ENCODE data around the gene GOLGA8B.
"Not testable (repeated sequence)": the region's sequence is repeated elsewhere in the genome, so short reads cannot be mapped to it uniquely, and the experiment has no call there.

Gene GOLGA8B, protein sequence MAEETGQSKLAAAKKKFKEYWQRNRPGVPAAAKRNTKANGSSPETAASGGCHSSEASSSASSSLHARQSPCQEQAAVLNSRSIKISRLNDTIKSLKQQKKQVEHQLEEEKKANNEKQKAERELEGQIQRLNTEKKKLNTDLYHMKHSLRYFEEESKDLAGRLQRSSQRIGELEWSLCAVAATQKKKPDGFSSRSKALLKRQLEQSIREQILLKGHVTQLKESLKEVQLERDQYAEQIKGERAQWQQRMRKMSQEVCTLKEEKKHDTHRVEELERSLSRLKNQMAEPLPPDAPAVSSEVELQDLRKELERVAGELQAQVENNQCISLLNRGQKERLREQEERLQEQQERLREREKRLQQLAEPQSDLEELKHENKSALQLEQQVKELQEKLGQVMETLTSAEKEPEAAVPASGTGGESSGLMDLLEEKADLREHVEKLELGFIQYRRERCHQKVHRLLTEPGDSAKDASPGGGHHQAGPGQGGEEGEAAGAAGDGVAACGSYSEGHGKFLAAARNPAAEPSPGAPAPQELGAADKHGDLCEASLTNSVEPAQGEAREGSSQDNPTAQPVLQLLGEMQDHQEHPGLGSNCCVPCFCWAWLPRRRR

DNA sequence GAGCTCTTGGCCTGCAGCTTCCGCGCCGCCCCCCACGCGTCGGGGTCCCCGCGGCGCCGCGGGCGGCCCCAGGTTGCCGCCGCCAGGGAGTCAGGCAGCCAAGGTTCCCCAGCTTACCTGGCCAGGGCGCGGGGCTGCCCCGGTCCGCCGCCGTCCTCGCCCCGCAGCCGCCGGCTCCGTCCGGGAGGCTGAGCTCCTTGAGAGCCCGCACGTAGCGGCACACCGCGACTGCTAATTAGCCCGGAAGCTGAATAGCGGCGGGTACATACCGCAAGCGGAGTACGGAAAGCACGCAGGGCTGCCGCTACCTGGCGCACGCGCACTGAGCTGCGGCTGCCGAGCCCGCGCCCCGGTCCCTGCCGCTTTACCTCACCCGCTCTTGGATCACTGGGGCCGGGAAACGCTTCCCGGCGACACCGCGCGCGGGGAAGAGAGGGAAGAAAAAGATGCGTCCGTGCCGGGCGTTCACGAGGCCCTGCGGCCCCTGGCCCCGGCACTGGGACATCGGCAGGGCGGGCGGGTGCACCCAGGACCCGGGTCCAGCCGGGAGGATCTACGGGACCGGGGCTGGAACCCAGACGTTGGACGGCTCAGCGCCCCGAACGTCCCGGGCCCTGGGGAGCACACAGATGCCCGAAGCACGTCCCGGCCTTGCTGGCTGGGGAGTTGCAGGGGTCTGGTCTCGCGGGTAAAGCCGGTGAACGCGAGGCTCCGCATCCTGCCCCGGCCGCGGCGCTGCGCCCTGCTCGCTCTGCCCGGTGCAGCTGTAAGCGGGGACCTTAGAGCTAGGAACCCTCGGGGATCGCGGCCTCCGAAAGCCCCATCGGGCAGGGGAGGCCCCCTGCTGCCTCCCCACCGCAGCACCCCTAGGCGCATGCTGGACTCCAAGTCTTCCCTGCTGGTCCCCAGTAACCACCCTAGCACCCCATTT, at the start of gene GOLGA8B:
GOLGA8B (minus strand) TSS at position 253 of the 931 bp plus-strand sequence. CDS start 47,739 bp downstream, outside the sequence.
- TF ChIP-seq, protein P1, sequence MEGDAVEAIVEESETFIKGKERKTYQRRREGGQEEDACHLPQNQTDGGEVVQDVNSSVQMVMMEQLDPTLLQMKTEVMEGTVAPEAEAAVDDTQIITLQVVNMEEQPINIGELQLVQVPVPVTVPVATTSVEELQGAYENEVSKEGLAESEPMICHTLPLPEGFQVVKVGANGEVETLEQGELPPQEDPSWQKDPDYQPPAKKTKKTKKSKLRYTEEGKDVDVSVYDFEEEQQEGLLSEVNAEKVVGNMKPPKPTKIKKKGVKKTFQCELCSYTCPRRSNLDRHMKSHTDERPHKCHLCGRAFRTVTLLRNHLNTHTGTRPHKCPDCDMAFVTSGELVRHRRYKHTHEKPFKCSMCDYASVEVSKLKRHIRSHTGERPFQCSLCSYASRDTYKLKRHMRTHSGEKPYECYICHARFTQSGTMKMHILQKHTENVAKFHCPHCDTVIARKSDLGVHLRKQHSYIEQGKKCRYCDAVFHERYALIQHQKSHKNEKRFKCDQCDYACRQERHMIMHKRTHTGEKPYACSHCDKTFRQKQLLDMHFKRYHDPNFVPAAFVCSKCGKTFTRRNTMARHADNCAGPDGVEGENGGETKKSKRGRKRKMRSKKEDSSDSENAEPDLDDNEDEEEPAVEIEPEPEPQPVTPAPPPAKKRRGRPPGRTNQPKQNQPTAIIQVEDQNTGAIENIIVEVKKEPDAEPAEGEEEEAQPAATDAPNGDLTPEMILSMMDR (IDR thresholded peaks at IDR 0.05; ENCODE audit: poor library complexity, severe bottlenecking), result no peak
- Histone ChIP-seq H3K27ac (ENCODE audit: poor library complexity, severe bottlenecking) (peak within 1 kb of the TSS; percentile 60), H3K4me3 (ENCODE audit: severe bottlenecking) (peak within 1 kb of the TSS; percentile 75), H3K27me3 (ENCODE audit: insufficient read depth, poor library complexity, severe bottlenecking) (no peaks in the 10 kb centered on the region), H3K36me3 (ENCODE audit: low read depth) (no peaks in the 10 kb centered on the region), H3K4me1 (ENCODE audit: insufficient read depth, poor library complexity, severe bottlenecking) (peaks cover 9% of the 10 kb centered on the region), H3K9me3 (ENCODE audit: severe bottlenecking) (no peaks in the 10 kb centered on the region)
- peak; percentile 88 for DNase-seq (ENCODE audit: low spot score)
- ATAC-seq (ENCODE audit: low read depth), result peak; percentile 74

GRCh38 chr15:34633165-34633564, 49.7 kb upstream of the GOLGA8B start:
- not testable (repeated sequence) for H3K27ac ChIP-seq (ENCODE audit: poor library complexity, severe bottlenecking); H3K4me3 ChIP-seq (ENCODE audit: severe bottlenecking); H3K36me3 ChIP-seq (ENCODE audit: low read depth); H3K9me3 ChIP-seq (ENCODE audit: severe bottlenecking); H3K27me3 ChIP-seq (ENCODE audit: insufficient read depth, poor library complexity, severe bottlenecking); ATAC-seq (ENCODE audit: low read depth); DNase-seq (ENCODE audit: low spot score)
- peaks cover 12% of the 10 kb centered on the region for H3K4me1 ChIP-seq (ENCODE audit: insufficient read depth, poor library complexity, severe bottlenecking)

- no peaks in the 10 kb centered on the region for H3K27me3 ChIP-seq (ENCODE audit: insufficient read depth, poor library complexity, severe bottlenecking)
- no peaks in the 10 kb centered on the region for H3K9me3 ChIP-seq (ENCODE audit: severe bottlenecking)
- 0 out of 2 replicates have a peak, but pooled peaks cover 5% of the 10 kb centered on the region for H3K36me3 ChIP-seq (ENCODE audit: low read depth)
- H3K4me3 ChIP-seq (ENCODE audit: severe bottlenecking), result no peak overlapping the region
- ATAC-seq (ENCODE audit: low read depth) (peak; percentile 99), DNase-seq (ENCODE audit: low spot score) (no peak)
- peak overlapping the region; percentile 46 for H3K27ac ChIP-seq (ENCODE audit: poor library complexity, severe bottlenecking)
- TF ChIP-seq, protein P1 (IDR thresholded peaks at IDR 0.05; ENCODE audit: poor library complexity, severe bottlenecking), result no peak
- peaks cover 19% of the 10 kb centered on the region for H3K4me1 ChIP-seq (ENCODE audit: insufficient read depth, poor library complexity, severe bottlenecking)
These were observed 45.2 kb upstream of the GOLGA8B start for GRCh38 chr15:34628577-34629152.

GRCh38 chr15:34625007-34625406, 41.6 kb upstream of the GOLGA8B start:
- H3K9me3 ChIP-seq (ENCODE audit: severe bottlenecking), result no peaks in the 10 kb centered on the region
- H3K4me1 ChIP-seq (ENCODE audit: insufficient read depth, poor library complexity, severe bottlenecking), result peaks cover 19% of the 10 kb centered on the region
- TF ChIP-seq, protein P1 (IDR thresholded peaks at IDR 0.05; ENCODE audit: poor library complexity, severe bottlenecking), result no peak
- H3K36me3 ChIP-seq (ENCODE audit: low read depth), result 0 out of 2 replicates have a peak, but pooled peaks cover 5% of the 10 kb centered on the region
- peak overlapping the region; percentile 13 for H3K27ac ChIP-seq (ENCODE audit: poor library complexity, severe bottlenecking)
- no peak overlapping the region for H3K4me3 ChIP-seq (ENCODE audit: severe bottlenecking)
- no peaks in the 10 kb centered on the region for H3K27me3 ChIP-seq (ENCODE audit: insufficient read depth, poor library complexity, severe bottlenecking)
- DNase-seq (ENCODE audit: low spot score) (no peak), ATAC-seq (ENCODE audit: low read depth) (no peak)
